Measurements from ENCODE around the gene KRTAP19-7. TPM values are rescaled to one million over a fixed set of nuclear protein-coding genes. Genes with fewer than 3 reads are reported as not detected.

The KRTAP19-7 gene, protein sequence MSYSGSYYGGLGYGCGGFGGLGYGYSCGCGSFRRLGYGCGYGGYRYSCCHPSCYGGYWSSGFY
- not detected in 2 replicates for total RNA-seq (2014; rRNA removed; shearing (Covaris generic))

GRCh38 chr21:30561264-30561895, at the start of gene KRTAP19-7:
Gene KRTAP19-7, minus strand, starts transcription at chr21:30561314. Its CDS starts 25 bp downstream, at chr21:30561289.

GRCh38 chr21:30600787-30601186, 39.7 kb upstream of the KRTAP19-7 start, which contains the start of gene KRTAP22-1:
Gene KRTAP22-1, plus strand, starts transcription at chr21:30601087.

DNA sequence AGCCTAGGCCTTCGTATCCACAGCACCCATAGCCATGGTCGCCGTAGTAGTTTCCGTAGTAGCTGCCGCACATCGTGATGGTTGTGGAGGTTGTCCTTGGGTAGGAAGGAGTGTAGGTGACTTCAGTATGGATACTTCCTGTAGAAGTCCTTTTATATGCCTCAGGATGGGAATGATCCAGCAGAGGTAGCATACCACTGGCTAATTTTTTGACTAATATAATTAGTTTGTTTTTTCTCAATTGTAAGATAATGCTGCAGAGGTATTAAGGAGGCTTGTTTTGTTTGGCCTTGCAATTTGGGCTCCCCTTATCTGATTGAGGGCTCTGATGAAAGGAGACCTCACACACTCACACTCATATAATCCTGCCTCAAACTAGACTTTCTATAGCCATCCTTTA, 37.7 kb upstream of the KRTAP19-7 start, which contains the start of gene KRTAP6-2:
Gene KRTAP6-2 (minus strand): TSS at position 101 of the 400 bp plus-strand sequence. CDS start 28 bp downstream, at position 73.

GRCh38 chr21:30592140-30592539, 31.0 kb upstream of the KRTAP19-7 start, which contains the start of gene KRTAP6-3:
Gene KRTAP6-3, plus strand, starts transcription at chr21:30592440. Its CDS starts 6 bp downstream, at chr21:30592446.

GRCh38 chr21:30590297-30590696, 29.2 kb upstream of the KRTAP19-7 start, which contains the start of gene KRTAP22-2:
Gene KRTAP22-2, minus strand, starts transcription at chr21:30590397.

DNA sequence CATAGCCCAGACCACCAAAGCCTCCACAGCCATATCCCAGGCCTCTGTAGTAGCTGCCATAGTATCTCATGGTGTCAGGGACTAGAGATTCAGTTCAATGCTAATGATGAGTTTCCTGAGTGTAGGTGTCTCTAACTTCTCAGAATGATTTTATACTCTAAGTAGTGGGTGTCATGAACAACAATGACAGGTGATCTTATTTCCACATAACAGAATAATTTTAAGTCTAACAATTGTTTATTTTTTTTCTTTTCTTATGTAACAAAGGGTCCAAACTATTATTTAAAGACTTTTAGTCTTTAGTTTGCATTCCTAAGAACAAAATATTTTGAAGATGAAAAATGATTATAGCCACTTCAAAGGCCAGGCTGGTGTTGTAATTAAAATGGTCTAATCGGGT, 19.4 kb downstream of the KRTAP19-7 start, which contains the start of gene KRTAP19-6:
Gene KRTAP19-6 (minus strand): TSS at position 101 of the 400 bp plus-strand sequence. CDS start 31 bp downstream, at position 70.

Small RNA genes lying within 50 kb of the gene (small RNA-seq; reads per million reads assigned to genes)
- gene AP000567.1 = not detected
- gene KRTAP19-10P = not detected
- not detected for gene KRTAP19-11P
- not detected for gene KRTAP22-1
- not detected for gene KRTAP22-2

Other genes starting within 250 kb of the KRTAP19-7 start
- not detected in 2 replicates for gene KRTAP26-1, start 241.0 kb downstream of the KRTAP19-7 start, total RNA-seq (2014; rRNA removed; shearing (Covaris generic))
- gene KRTAP27-1, start 223.6 kb downstream of the KRTAP19-7 start, total RNA-seq (2014; rRNA removed; shearing (Covaris generic)) = not detected in 2 replicates
- not detected in 2 replicates for gene KRTAP23-1, start 212.7 kb downstream of the KRTAP19-7 start, total RNA-seq (2014; rRNA removed; shearing (Covaris generic))
- gene KRTAP13-2, start 189.0 kb downstream of the KRTAP19-7 start, total RNA-seq (2014; rRNA removed; shearing (Covaris generic)) = not detected in 2 replicates
- not detected in 2 replicates for gene KRTAP13-1, start 165.3 kb downstream of the KRTAP19-7 start, total RNA-seq (2014; rRNA removed; shearing (Covaris generic))
- not detected in 2 replicates for gene KRTAP13-3, start 135.4 kb downstream of the KRTAP19-7 start, total RNA-seq (2014; rRNA removed; shearing (Covaris generic))
- gene KRTAP13-4, start 131.1 kb downstream of the KRTAP19-7 start, total RNA-seq (2014; rRNA removed; shearing (Covaris generic)) = not detected in 2 replicates
- gene KRTAP15-1, start 121.0 kb downstream of the KRTAP19-7 start, total RNA-seq (2014; rRNA removed; shearing (Covaris generic)) = not detected in 2 replicates
- not detected in 2 replicates for gene KRTAP19-1, start 80.9 kb downstream of the KRTAP19-7 start, total RNA-seq (2014; rRNA removed; shearing (Covaris generic))
- not detected in 2 replicates for gene KRTAP19-2, start 73.9 kb downstream of the KRTAP19-7 start, total RNA-seq (2014; rRNA removed; shearing (Covaris generic))
- gene KRTAP19-3, start 69.3 kb downstream of the KRTAP19-7 start, total RNA-seq (2014; rRNA removed; shearing (Covaris generic)) = not detected in 2 replicates
- gene KRTAP19-4, start 64.1 kb downstream of the KRTAP19-7 start, total RNA-seq (2014; rRNA removed; shearing (Covaris generic)) = not detected in 2 replicates
- not detected in 2 replicates for gene KRTAP19-5, start 59.2 kb downstream of the KRTAP19-7 start, total RNA-seq (2014; rRNA removed; shearing (Covaris generic))
- not detected in 2 replicates for gene KRTAP19-6, start 19.4 kb downstream of the KRTAP19-7 start, total RNA-seq (2014; rRNA removed; shearing (Covaris generic))
- not detected in 2 replicates for gene KRTAP22-2, start 29.1 kb upstream of the KRTAP19-7 start, total RNA-seq (2014; rRNA removed; shearing (Covaris generic))
- gene KRTAP6-3, start 31.1 kb upstream of the KRTAP19-7 start, total RNA-seq (2014; rRNA removed; shearing (Covaris generic)) = not detected in 2 replicates
- gene KRTAP6-2, start 37.6 kb upstream of the KRTAP19-7 start, total RNA-seq (2014; rRNA removed; shearing (Covaris generic)) = not detected in 2 replicates
- not detected in 2 replicates for gene KRTAP22-1, start 39.8 kb upstream of the KRTAP19-7 start, total RNA-seq (2014; rRNA removed; shearing (Covaris generic))
- not detected in 2 replicates for gene KRTAP6-1, start 52.6 kb upstream of the KRTAP19-7 start, total RNA-seq (2014; rRNA removed; shearing (Covaris generic))
- gene KRTAP20-1, start 55.1 kb upstream of the KRTAP19-7 start, total RNA-seq (2014; rRNA removed; shearing (Covaris generic)) = not detected in 2 replicates
- gene KRTAP20-4, start 59.3 kb upstream of the KRTAP19-7 start, total RNA-seq (2014; rRNA removed; shearing (Covaris generic)) = not detected in 2 replicates
- gene KRTAP20-2, start 73.9 kb upstream of the KRTAP19-7 start, total RNA-seq (2014; rRNA removed; shearing (Covaris generic)) = 1.5 TPM in 1 of 2 replicates, not detected in the other
- gene KRTAP20-3, start 81.5 kb upstream of the KRTAP19-7 start, total RNA-seq (2014; rRNA removed; shearing (Covaris generic)) = not detected in 2 replicates
- not detected in 2 replicates for gene KRTAP21-3, start 157.5 kb upstream of the KRTAP19-7 start, total RNA-seq (2014; rRNA removed; shearing (Covaris generic))
- not detected in 2 replicates for gene KRTAP21-2, start 185.9 kb upstream of the KRTAP19-7 start, total RNA-seq (2014; rRNA removed; shearing (Covaris generic))
- gene KRTAP21-1, start 194.1 kb upstream of the KRTAP19-7 start, total RNA-seq (2014; rRNA removed; shearing (Covaris generic)) = not detected in 2 replicates